HL-60 (cell line): ENCODE results near the gene RAE1.

Experiments
- DNase-seq, 2 experiments: peaks; one replicate each; pipeline ENCODE4 v3.0.0-alpha.2; 2010 to 2020; ENCODE audit warnings: low read depth in 1 of 2, low spot score in 1 of 2
- H3K27ac ChIP-seq: fragments of 250-450 bp; sonication (Bioruptor Pico); replicated peaks from 2 replicates; pipeline ENCODE4 v1.5.1; 2020; ENCODE audit warnings: mild to moderate bottlenecking, moderate library complexity
- H3K27me3 ChIP-seq: fragments of 250-450 bp; sonication (Bioruptor Pico); 2 replicates; pipeline ENCODE4 v1.5.1; 2021; ENCODE audit warnings: mild to moderate bottlenecking, moderate library complexity; ENCODE audit not compliant: insufficient read depth, poor library complexity, severe bottlenecking
- H3K4me3 ChIP-seq: replicated peaks from 2 replicates; pipeline ENCODE4 v1.5.1; 2011; ENCODE audit warnings: mild to moderate bottlenecking, control low read depth, low read length; ENCODE audit not compliant: insufficient read depth
- CTCF ChIP-seq: IDR thresholded peaks from one replicate; pipeline ENCODE4 v1.5.1; 2011; ENCODE audit warnings: low read length, control low read depth, inconsistent platforms; ENCODE audit not compliant: insufficient read depth
- GABPA ChIP-seq: IDR thresholded peaks from 2 replicates; pipeline ENCODE4 v1.6.1; 2012; ENCODE audit warnings: low read depth
- POLR2AphosphoS5 ChIP-seq: IDR thresholded peaks from 2 replicates; pipeline ENCODE4 v1.6.1; 2012; ENCODE audit warnings: low read depth
- REST ChIP-seq: IDR thresholded peaks from 2 replicates; pipeline ENCODE4 v1.6.1; 2012; ENCODE audit warnings: low read depth; ENCODE audit not compliant: insufficient replicate concordance
- SPI1 ChIP-seq: IDR thresholded peaks from 2 replicates; pipeline ENCODE4 v1.6.1; 2012; ENCODE audit warnings: low read depth, mild to moderate bottlenecking, borderline replicate concordance

The RAE1 gene

GRCh38 chr20:57421253-57422220 lies 70.5 kb downstream of the RAE1 start:
- Histone ChIP-seq H3K27me3 (no peaks in the 10 kb centered on the region), H3K4me3 (no peak overlapping the region), H3K27ac (no peak overlapping the region)
- DNase-seq = no peak
- TF ChIP-seq GABPA (no peak), CTCF (no peak), REST (no peak), POLR2AphosphoS5 (no peak)

GRCh38 chr20:57422254-57422653 lies 71.2 kb downstream of the RAE1 start:
- H3K4me3 ChIP-seq = no peak overlapping the region
- H3K27ac ChIP-seq = no peak overlapping the region
- H3K27me3 ChIP-seq = no peaks in the 10 kb centered on the region
- DNase-seq = no peak
- TF ChIP-seq SPI1 = no peak

GRCh38 chr20:57425150-57426013 lies 74.3 kb downstream of the RAE1 start:
- TF ChIP-seq REST = no peak
- TF ChIP-seq GABPA = peak; percentile 31; the same call in 1 of the 2 replicates
- no peak for TF ChIP-seq CTCF
- peak; percentile 90 for TF ChIP-seq POLR2AphosphoS5
- TF ChIP-seq SPI1 = peak; percentile 43; the same call in 1 of the 2 replicates
- Histone ChIP-seq H3K27ac (peak overlapping the region; percentile 54), H3K4me3 (0 out of 2 replicates have a peak overlapping the region, but pooled peaks have one; percentile 1), H3K27me3 (no peaks in the 10 kb centered on the region)
- peak; percentile 92 for DNase-seq

DNA sequence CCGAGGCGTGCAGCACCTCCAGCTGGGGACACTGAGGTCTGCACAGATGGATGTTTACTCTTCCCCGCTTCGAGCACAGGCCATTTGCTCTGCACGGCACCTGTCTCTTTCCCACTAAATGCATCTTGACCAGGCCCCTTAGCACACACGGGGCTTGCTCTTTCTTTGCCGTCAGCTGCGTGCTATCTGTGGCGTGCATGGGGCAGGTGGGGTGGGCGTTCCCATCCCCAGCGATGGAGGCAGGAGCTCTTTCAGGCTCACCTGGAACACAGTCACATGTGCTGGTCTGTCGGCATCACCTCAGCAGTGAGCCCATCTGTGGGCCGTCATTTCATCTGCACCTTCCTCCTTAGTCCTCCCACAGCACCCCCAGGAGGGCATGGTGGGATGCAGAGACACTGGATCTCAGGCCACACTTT lies 75.2 kb downstream of the RAE1 start:
- TF ChIP-seq GABPA = no peak
- no peak for TF ChIP-seq REST
- TF ChIP-seq SPI1 = no peak
- no peak for TF ChIP-seq CTCF
- TF ChIP-seq POLR2AphosphoS5 = no peak
- Histone ChIP-seq H3K4me3 (no peak overlapping the region), H3K27ac (peak overlapping the region; percentile 54; the same call in 1 of the 2 replicates), H3K27me3 (no peaks in the 10 kb centered on the region)
- DNase-seq = no peak
